ENCODE results near the gene PTPRM. TPM values are rescaled to one million over a fixed set of nuclear protein-coding genes. Genes with fewer than 3 reads are reported as not detected.

PTPRM gene
- total RNA-seq, 4 donors from 2014 or later = 22.5 to 92.5 (median 39.2) TPM

GRCh38 chr18:8073167-8073566 lies 506.1 kb downstream of the PTPRM start:
- H3K36me3 ChIP-seq = no peaks in the 10 kb centered on the region
- no peak overlapping the region for H3K27ac ChIP-seq
- intact Hi-C loops (cut with DNase I; ENCODE audit: low total_unique reads) = no loop called here
- no peaks in the 10 kb centered on the region for H3K4me1 ChIP-seq
- H3K4me3 ChIP-seq = no peak overlapping the region
- H3K9me3 ChIP-seq = no peaks in the 10 kb centered on the region
- no peaks in the 10 kb centered on the region for H3K27me3 ChIP-seq
- TF ChIP-seq POLR2AphosphoS5 (IDR thresholded peaks at IDR 0.05) (no peak), EP300 (IDR thresholded peaks at IDR 0.05; ENCODE audit: low read depth) (no peak)
- in situ Hi-C loops (cut with MboI; ENCODE audit: low pct_ligation_motif_present in 1 of 4, low pct_unique_long_range_greater_than_20kb in 1 of 4, low sequenced_read_pairs in 3 of 4) = no loop called here
- WGBS, 2 donors (ENCODE audit: low coverage in 1 of 2) = 80 to 81% methylated on average over 3 of the region's 3 CpGs
- DNase-seq = no peak

GRCh38 chr18:8080092-8080491 lies 513.0 kb downstream of the PTPRM start:
- no peaks in the 10 kb centered on the region for H3K9me3 ChIP-seq
- no peaks in the 10 kb centered on the region for H3K4me1 ChIP-seq
- no peak overlapping the region for H3K4me3 ChIP-seq
- in situ Hi-C loops (cut with MboI; ENCODE audit: low pct_ligation_motif_present in 1 of 4, low pct_unique_long_range_greater_than_20kb in 1 of 4, low sequenced_read_pairs in 3 of 4) = loop anchor here in 1 of 4 donors (25.0 kb wide), 1 partner anchor 93 kb away; no protein-coding TSS in a partner anchor
- intact Hi-C loops (cut with DNase I; ENCODE audit: low total_unique reads) = no loop called here
- no peaks in the 10 kb centered on the region for H3K27me3 ChIP-seq
- no peak for TF ChIP-seq EP300 (IDR thresholded peaks at IDR 0.05; ENCODE audit: low read depth)
- TF ChIP-seq POLR2AphosphoS5 (IDR thresholded peaks at IDR 0.05) = no peak
- TF ChIP-seq, protein P1, sequence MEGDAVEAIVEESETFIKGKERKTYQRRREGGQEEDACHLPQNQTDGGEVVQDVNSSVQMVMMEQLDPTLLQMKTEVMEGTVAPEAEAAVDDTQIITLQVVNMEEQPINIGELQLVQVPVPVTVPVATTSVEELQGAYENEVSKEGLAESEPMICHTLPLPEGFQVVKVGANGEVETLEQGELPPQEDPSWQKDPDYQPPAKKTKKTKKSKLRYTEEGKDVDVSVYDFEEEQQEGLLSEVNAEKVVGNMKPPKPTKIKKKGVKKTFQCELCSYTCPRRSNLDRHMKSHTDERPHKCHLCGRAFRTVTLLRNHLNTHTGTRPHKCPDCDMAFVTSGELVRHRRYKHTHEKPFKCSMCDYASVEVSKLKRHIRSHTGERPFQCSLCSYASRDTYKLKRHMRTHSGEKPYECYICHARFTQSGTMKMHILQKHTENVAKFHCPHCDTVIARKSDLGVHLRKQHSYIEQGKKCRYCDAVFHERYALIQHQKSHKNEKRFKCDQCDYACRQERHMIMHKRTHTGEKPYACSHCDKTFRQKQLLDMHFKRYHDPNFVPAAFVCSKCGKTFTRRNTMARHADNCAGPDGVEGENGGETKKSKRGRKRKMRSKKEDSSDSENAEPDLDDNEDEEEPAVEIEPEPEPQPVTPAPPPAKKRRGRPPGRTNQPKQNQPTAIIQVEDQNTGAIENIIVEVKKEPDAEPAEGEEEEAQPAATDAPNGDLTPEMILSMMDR (IDR thresholded peaks at IDR 0.05) = no peak
- TF ChIP-seq POLR2A (IDR thresholded peaks at IDR 0.05) = no peak
- no peak overlapping the region for H3K27ac ChIP-seq
- DNase-seq = no peak
- H3K36me3 ChIP-seq = no peaks in the 10 kb centered on the region

GRCh38 chr18:8081267-8081666 lies 514.2 kb downstream of the PTPRM start:
- TF ChIP-seq EP300 (IDR thresholded peaks at IDR 0.05; ENCODE audit: low read depth) = no peak
- TF ChIP-seq, protein P1 (IDR thresholded peaks at IDR 0.05) = no peak
- TF ChIP-seq POLR2A (IDR thresholded peaks at IDR 0.05) = no peak
- intact Hi-C loops (cut with DNase I; ENCODE audit: low total_unique reads) = no loop called here
- Histone ChIP-seq H3K9me3 (no peaks in the 10 kb centered on the region), H3K27me3 (no peaks in the 10 kb centered on the region), H3K36me3 (no peaks in the 10 kb centered on the region), H3K27ac (no peak overlapping the region), H3K4me1 (no peaks in the 10 kb centered on the region), H3K4me3 (no peak overlapping the region)
- WGBS, 2 donors (ENCODE audit: low coverage in 1 of 2) = 22% methylated on average over 1 of the region's 1 CpG; no CpG with 5 or more reads in 1 of the 2 donors
- no peak for DNase-seq
- in situ Hi-C loops (cut with MboI; ENCODE audit: low pct_ligation_motif_present in 1 of 4, low pct_unique_long_range_greater_than_20kb in 1 of 4, low sequenced_read_pairs in 3 of 4) = loop anchor here in 1 of 4 donors (25.0 kb wide), 1 partner anchor 94 kb away; no protein-coding TSS in a partner anchor

- intact Hi-C loops (cut with DNase I; ENCODE audit: low total_unique reads) = no loop called here
These were observed 514.9 kb downstream of the PTPRM start for GRCh38 chr18:8081872-8082553.

More at GRCh38 chr18:8081872-8082553, 514.9 kb downstream of the PTPRM start:
- WGBS, 2 donors (ENCODE audit: low coverage in 1 of 2) = 66 to 90% methylated on average over 2 to 3 of the region's 3 CpGs
- TF ChIP-seq POLR2A (IDR thresholded peaks at IDR 0.05) = no peak
- TF ChIP-seq POLR2AphosphoS5 (IDR thresholded peaks at IDR 0.05) = no peak
- TF ChIP-seq, protein P1 (IDR thresholded peaks at IDR 0.05) = no peak
- no peak for TF ChIP-seq EP300 (IDR thresholded peaks at IDR 0.05; ENCODE audit: low read depth)
- H3K4me3 ChIP-seq = no peak overlapping the region
- H3K27ac ChIP-seq = no peak overlapping the region
- no peaks in the 10 kb centered on the region for H3K9me3 ChIP-seq
- H3K4me1 ChIP-seq = no peaks in the 10 kb centered on the region
- H3K36me3 ChIP-seq = no peaks in the 10 kb centered on the region
- no peaks in the 10 kb centered on the region for H3K27me3 ChIP-seq
- no peak for DNase-seq
- in situ Hi-C loops (cut with MboI; ENCODE audit: low pct_ligation_motif_present in 1 of 4, low pct_unique_long_range_greater_than_20kb in 1 of 4, low sequenced_read_pairs in 3 of 4) = loop anchor here in 1 of 4 donors (25.0 kb wide), 1 partner anchor 95 kb away; no protein-coding TSS in a partner anchor
